Endodermal cell (in vitro differentiated cells): ENCODE data around the gene TOB1. TPM values are rescaled to one million over a fixed set of nuclear protein-coding genes. Genes with fewer than 3 reads are reported as not detected.
A peak's percentile ranks its signal among the peaks of the same experiment; 100 is the strongest.

Experiments used
- DNase-seq: peaks from one replicate; pipeline ENCODE4 v3.0.0-alpha.2; 2017
- H3K27ac ChIP-seq: 2 replicates; pipeline ENCODE4 v1.5.1; 2013; ENCODE audit warnings: mild to moderate bottlenecking, low read depth, low read length, moderate library complexity
- H3K27me3 ChIP-seq: 2 replicates; pipeline ENCODE4 v1.6.1; 2013; ENCODE audit warnings: mild to moderate bottlenecking, low read length, moderate library complexity; ENCODE audit not compliant: insufficient read depth, control insufficient read depth, poor library complexity, severe bottlenecking
- H3K36me3 ChIP-seq: 2 replicates; pipeline ENCODE4 v1.7.0; 2013; ENCODE audit warnings: mild to moderate bottlenecking, low read length, moderate library complexity; ENCODE audit not compliant: control insufficient read depth, insufficient read depth
- H3K4me1 ChIP-seq: one replicate; pipeline ENCODE4 v1.7.0; 2013; ENCODE audit warnings: low read length; ENCODE audit not compliant: control insufficient read depth, insufficient read depth
- H3K4me3 ChIP-seq: 2 replicates; pipeline ENCODE4 v1.5.1; 2013; ENCODE audit warnings: mild to moderate bottlenecking, low read length, moderate library complexity
- H3K9ac ChIP-seq: 2 replicates; pipeline ENCODE4 v1.6.1; 2013; ENCODE audit warnings: mild to moderate bottlenecking, low read length, moderate library complexity; ENCODE audit not compliant: poor library complexity, severe bottlenecking; ENCODE audit errors: extremely low read depth
- H3K9me3 ChIP-seq: 2 replicates; pipeline ENCODE4 v1.6.1; 2013; ENCODE audit warnings: mild to moderate bottlenecking, low read length, moderate library complexity; ENCODE audit not compliant: control insufficient read depth
- H3K27ac Mint-ChIP-seq: 2 replicates; pipeline ENCODE4 v1.8.0; 2020; ENCODE audit warnings: mixed read lengths
- H3K27me3 Mint-ChIP-seq: 2 replicates; pipeline ENCODE4 v1.8.0; 2021; ENCODE audit warnings: mild to moderate bottlenecking, mixed read lengths; ENCODE audit not compliant: insufficient read depth
- H3K36me3 Mint-ChIP-seq: 2 replicates; pipeline ENCODE4 v1.8.0; 2020; ENCODE audit warnings: low read depth, mixed read lengths
- H3K4me1 Mint-ChIP-seq: 2 replicates; pipeline ENCODE4 v1.8.0; 2020; ENCODE audit warnings: mixed read lengths
- H3K4me3 Mint-ChIP-seq: 2 replicates; pipeline ENCODE4 v1.8.0; 2020; ENCODE audit warnings: mild to moderate bottlenecking, moderate library complexity, mixed read lengths
- H3K9me3 Mint-ChIP-seq: 2 replicates; pipeline ENCODE4 v1.8.0; 2020; ENCODE audit warnings: mild to moderate bottlenecking, mixed read lengths
- WGBS, 2 experiments: methylation state at CpG; one replicate each; pipeline versions ENCODE4 v1.1.5 to v1.1.7; 2013; ENCODE audit warnings: missing lambda C conversion rate in 2 of 2, mixed read lengths in 1 of 2; ENCODE audit not compliant: insufficient coverage in 1 of 2, insufficient read length in 1 of 2; 5-methylcytosine and 5-hydroxymethylcytosine counted together
- total RNA-seq, 2 donors: library from RNA; stranded (reverse); fragmentation: NEBNext Ultra II Directional in 1 of 2; extraction: Animal tissue kit (Norgen Biotek cat#: 25700) in 1 of 2; gene quantifications; 2 replicates in 1 of 2; 3 replicates in 1 of 2; pipeline ENCODE4 v1.2.1, GENCODE V29; 2021
- TF ChIP-seq, protein P1 (sequence below): fragments of 200-600 bp; sonication (generic); conservative IDR thresholded peaks from 2 replicates; pipeline ENCODE4 v1.5.0; 2021; ENCODE audit warnings: antibody characterized with exemption, mild to moderate bottlenecking

TOB1 gene
- total RNA-seq, 2 donors from 2014 or later, result 35.5 to 36.3 TPM

DNA sequence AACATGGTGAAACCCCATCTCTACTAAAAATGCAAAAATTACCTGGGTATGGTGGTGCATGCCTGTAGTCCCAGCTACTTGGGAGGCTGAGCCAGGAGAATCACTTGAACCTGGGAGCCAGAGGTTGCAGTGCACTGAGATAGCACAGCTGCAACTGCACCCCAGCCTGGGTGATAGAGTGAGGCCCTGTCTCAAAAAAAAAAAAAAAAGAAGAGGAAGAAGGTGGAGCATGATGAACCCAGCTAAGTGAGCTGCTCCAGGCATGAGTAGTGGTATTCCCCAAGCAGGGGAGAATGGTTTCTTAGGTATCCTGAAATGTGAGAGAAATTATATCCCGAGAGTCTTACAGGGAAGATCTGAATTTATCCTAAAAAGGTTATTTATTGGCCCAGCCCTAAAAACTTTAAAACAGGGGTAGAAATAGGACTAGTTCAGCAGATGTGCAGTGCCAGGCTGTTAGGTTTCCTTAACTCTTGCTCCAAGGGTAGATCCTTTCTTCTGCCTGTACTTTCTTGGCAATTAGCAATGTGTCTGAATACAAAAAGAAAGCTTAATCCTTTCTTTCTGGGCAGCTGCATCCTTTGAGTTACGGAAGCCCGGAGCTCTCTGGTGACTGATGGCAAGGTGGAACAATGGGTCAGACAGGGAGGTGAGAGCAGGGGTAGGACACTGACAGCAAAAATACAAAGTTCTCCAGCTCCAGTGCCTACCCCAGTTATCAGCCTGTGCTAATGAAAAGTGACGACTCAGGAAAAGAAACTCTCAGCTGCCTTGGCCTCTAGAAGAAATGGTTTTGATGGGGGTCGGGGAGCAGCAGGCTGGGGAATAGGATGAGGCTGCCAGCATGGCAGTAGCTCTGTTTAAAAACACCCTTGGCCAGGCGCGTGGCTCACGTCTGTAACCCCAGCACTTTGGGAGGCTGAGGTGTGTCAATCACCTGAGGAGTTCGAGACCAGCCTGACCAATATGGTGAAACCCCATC lies 36.5 kb upstream of the TOB1 start:
- no peaks in the 10 kb centered on the region for H3K9me3 ChIP-seq
- no peaks in the 10 kb centered on the region for H3K27me3 ChIP-seq
- peaks cover 29% of the 10 kb centered on the region for H3K4me1 ChIP-seq
- Mint-ChIP-seq H3K27ac (no peak overlapping the region), H3K9me3 (no peaks in the 10 kb centered on the region), H3K36me3 (no peaks in the 10 kb centered on the region), H3K4me1 (peaks cover 45% of the 10 kb centered on the region), H3K4me3 (no peak overlapping the region), H3K27me3 (no peaks in the 10 kb centered on the region)
- WGBS, 2 experiments, result 76 to 88% methylated on average over 8 to 9 of the region's 9 CpGs
- no peak overlapping the region for H3K4me3 ChIP-seq
- H3K9ac ChIP-seq, result no peak overlapping the region
- H3K27ac ChIP-seq, result peak overlapping the region; percentile 30
- peak; percentile 54 for DNase-seq
- H3K36me3 ChIP-seq, result no peaks in the 10 kb centered on the region
- TF ChIP-seq, protein P1, sequence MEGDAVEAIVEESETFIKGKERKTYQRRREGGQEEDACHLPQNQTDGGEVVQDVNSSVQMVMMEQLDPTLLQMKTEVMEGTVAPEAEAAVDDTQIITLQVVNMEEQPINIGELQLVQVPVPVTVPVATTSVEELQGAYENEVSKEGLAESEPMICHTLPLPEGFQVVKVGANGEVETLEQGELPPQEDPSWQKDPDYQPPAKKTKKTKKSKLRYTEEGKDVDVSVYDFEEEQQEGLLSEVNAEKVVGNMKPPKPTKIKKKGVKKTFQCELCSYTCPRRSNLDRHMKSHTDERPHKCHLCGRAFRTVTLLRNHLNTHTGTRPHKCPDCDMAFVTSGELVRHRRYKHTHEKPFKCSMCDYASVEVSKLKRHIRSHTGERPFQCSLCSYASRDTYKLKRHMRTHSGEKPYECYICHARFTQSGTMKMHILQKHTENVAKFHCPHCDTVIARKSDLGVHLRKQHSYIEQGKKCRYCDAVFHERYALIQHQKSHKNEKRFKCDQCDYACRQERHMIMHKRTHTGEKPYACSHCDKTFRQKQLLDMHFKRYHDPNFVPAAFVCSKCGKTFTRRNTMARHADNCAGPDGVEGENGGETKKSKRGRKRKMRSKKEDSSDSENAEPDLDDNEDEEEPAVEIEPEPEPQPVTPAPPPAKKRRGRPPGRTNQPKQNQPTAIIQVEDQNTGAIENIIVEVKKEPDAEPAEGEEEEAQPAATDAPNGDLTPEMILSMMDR, result no peak

DNA sequence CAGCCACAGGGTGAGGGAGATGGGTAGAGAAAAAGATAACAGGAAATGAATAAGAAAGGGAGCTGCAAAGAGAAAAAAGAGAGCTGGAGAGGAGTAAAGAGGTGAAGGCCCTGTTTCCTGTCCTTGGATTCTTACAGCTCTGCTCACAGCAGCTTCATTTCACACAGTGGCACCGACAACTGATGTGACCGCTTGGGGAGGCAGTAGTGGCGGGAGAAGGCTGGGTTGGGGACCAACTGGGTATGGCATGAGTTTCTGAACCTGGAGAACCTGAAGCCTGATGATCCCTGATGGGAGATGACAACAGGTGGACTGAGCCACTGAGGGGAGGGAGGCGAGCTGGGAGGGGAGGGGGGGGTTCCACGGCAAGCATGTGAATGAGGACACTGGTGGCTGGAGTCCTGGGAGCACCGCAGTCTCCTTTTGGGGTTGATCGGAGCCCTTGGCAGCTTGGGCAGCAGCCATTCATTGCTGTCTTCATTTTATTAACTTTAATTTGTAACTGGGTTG lies 34.3 kb upstream of the TOB1 start:
- Mint-ChIP-seq H3K4me1 (peaks cover 36% of the 10 kb centered on the region), H3K9me3 (no peaks in the 10 kb centered on the region), H3K27ac (no peak overlapping the region), H3K4me3 (no peak overlapping the region), H3K27me3 (no peaks in the 10 kb centered on the region), H3K36me3 (no peaks in the 10 kb centered on the region)
- TF ChIP-seq, protein P1, result no peak
- Histone ChIP-seq H3K27ac (no peak overlapping the region), H3K9ac (no peak overlapping the region), H3K4me3 (no peak overlapping the region), H3K36me3 (no peaks in the 10 kb centered on the region), H3K4me1 (peaks cover 29% of the 10 kb centered on the region), H3K27me3 (no peaks in the 10 kb centered on the region), H3K9me3 (no peaks in the 10 kb centered on the region)
- WGBS, 2 experiments, result 93% methylated on average over 7 of the region's 7 CpGs; no CpG with 5 or more reads in 1 of the 2 experiments
- peak; percentile 52 for DNase-seq

DNA sequence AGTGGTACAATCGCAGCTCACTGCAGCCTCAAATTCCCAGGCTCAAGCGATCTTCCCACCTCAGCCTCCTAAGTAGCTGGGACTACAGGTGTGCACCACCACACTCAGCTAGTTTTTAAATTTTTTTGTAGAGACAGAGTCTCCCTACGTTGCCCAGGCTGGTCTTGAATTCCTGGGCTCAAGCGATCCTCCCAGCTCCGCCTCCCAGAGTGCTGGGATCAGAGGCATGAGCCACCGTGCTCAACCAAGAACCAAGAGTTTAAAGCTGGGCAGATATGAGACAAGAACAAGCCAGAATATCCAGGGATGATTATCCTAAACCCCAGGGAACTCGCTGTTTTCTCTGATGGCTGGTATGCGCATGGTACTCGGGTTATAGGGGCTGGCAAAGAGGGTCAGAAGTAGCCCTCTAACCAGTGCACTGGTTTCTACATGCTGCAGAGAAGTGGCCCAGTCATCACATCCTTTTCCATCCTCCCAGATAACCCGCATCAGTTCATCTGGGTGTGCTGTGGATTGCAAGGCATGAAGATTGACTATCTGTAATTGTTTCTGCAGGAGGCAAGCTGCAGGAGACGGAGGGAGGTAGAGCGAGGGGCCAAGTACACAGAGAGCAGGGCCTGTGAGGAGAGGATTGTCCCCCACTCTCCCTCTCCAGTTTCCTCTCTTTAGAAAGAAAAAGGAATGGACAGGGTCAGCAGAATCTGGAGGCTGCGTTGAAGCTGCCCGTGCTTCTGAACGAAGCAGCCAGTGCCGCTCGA lies 33.6 kb upstream of the TOB1 start:
- Mint-ChIP-seq H3K27me3 (no peaks in the 10 kb centered on the region), H3K27ac (no peak overlapping the region), H3K4me3 (no peak overlapping the region), H3K4me1 (peaks cover 30% of the 10 kb centered on the region), H3K9me3 (peaks cover 1% of the 10 kb centered on the region), H3K36me3 (no peaks in the 10 kb centered on the region)
- DNase-seq, result peak; percentile 60
- Histone ChIP-seq H3K27me3 (no peaks in the 10 kb centered on the region), H3K4me1 (peaks cover 22% of the 10 kb centered on the region), H3K27ac (peak overlapping the region; percentile 40), H3K9me3 (no peaks in the 10 kb centered on the region), H3K36me3 (no peaks in the 10 kb centered on the region), H3K9ac (no peak overlapping the region), H3K4me3 (no peak overlapping the region)
- TF ChIP-seq, protein P1, result no peak
- 81 to 82% methylated on average over 16 to 17 of the region's 17 CpGs for WGBS, 2 experiments
